Right lobe of liver (tissue), 4 donors: ENCODE data around the gene SRPK1.

Experiments used
- POLR2A ChIP-seq: fragments of 450-650 bp; IDR thresholded peaks from one replicate; pipeline ENCODE4 v1.6.1; 2017; ENCODE audit warnings: antibody characterized with exemption, mild to moderate bottlenecking
- TF ChIP-seq, protein P1 (sequence below), 4 donors: fragments of 200-600 bp in 3 of 4; fragments of 450-650 bp in 1 of 4; IDR thresholded peaks; one replicate each; pipeline versions ENCODE4 v1.5.1 to v1.8.0; 2016 to 2022; ENCODE audit warnings: antibody characterized with exemption in 4 of 4, mild to moderate bottlenecking in 2 of 4
- donor health status: DM: no; HTN: no; CAD: no.
- donor health status: DM: no; HTN: no; CAD: no.
- donor health status: DM: no; HTN: yes; CAD: no.

DNA sequence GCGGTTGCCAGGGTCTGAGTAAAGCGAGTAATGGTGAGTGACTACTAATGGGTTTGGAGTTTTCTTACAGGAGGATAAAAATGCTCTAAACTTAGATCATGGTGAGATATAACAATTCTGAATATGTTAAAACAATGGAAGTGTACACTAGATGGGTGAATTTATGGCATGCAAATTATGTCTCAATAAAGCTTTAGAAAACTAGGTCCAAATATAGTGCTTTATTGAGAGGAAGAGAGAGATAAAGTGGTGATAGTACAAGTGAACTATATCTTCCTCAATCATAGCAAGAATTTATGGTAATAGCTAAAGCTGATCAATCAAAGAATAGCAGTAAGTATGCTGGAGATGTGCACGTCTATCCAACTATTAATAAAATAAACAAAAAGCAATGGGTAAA is 23.9 kb downstream of the SRPK1 start:
- TF ChIP-seq, protein P1, sequence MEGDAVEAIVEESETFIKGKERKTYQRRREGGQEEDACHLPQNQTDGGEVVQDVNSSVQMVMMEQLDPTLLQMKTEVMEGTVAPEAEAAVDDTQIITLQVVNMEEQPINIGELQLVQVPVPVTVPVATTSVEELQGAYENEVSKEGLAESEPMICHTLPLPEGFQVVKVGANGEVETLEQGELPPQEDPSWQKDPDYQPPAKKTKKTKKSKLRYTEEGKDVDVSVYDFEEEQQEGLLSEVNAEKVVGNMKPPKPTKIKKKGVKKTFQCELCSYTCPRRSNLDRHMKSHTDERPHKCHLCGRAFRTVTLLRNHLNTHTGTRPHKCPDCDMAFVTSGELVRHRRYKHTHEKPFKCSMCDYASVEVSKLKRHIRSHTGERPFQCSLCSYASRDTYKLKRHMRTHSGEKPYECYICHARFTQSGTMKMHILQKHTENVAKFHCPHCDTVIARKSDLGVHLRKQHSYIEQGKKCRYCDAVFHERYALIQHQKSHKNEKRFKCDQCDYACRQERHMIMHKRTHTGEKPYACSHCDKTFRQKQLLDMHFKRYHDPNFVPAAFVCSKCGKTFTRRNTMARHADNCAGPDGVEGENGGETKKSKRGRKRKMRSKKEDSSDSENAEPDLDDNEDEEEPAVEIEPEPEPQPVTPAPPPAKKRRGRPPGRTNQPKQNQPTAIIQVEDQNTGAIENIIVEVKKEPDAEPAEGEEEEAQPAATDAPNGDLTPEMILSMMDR (IDR thresholded peaks at IDR 0.05), result no peak
- no peak for TF ChIP-seq POLR2A
